ENCODE data around the gene UBE2G2.
A peak's percentile ranks its signal among the peaks of the same experiment; 100 is the strongest.

The UBE2G2 gene

DNA sequence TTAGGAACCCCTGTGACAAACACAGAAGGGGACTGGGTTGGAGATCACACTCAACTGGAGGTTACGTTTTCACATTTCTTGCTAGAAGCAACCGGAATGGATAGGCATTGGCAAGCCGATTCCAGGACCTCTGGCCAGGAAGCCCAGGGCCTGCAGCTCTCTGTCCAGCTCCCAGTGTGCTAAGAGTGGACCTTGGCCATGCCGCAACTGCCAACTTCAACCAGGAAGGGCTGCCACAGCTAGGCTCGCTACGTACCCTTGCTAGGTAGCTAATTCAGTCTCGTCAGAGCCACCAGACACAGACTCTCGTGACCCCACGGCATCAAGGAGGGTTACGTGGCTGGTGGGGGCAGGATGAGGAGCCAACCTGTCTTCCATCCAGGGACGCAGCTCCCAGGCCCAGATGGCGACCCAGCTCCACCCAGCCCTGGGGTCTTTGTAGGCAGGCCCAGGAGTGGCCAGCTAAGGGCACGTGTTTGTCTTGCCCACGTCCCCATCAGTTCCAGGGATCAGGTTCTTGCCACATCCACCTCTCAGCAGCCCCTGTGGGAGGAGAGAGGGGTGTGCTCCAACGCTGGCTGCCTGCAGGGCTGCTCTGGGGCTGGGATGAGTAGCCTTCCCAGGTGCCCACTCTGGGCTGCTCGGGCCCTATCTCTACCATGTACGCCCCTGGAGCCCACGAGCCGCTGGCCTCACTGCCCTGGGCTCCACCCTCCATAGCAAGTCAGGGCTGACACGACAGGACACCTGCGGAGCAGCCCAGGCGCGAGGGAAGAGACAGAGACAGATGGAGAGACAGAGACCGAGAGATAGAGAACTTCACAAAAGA lies 39.2 kb downstream of the UBE2G2 start:
- no peak for TF ChIP-seq CEBPB (IDR thresholded peaks at IDR 0.05)
- TF ChIP-seq TAF1 (IDR thresholded peaks at IDR 0.05; ENCODE audit: low read depth) = no peak
- no peak for TF ChIP-seq TCF12 (IDR thresholded peaks at IDR 0.05; ENCODE audit: low read depth)
- no peak for TF ChIP-seq ZBTB7A (IDR thresholded peaks at IDR 0.05; ENCODE audit: low read depth)
- no peak for TF ChIP-seq FOXM1 (IDR thresholded peaks at IDR 0.05; ENCODE audit: borderline replicate concordance, low read depth)

DNA sequence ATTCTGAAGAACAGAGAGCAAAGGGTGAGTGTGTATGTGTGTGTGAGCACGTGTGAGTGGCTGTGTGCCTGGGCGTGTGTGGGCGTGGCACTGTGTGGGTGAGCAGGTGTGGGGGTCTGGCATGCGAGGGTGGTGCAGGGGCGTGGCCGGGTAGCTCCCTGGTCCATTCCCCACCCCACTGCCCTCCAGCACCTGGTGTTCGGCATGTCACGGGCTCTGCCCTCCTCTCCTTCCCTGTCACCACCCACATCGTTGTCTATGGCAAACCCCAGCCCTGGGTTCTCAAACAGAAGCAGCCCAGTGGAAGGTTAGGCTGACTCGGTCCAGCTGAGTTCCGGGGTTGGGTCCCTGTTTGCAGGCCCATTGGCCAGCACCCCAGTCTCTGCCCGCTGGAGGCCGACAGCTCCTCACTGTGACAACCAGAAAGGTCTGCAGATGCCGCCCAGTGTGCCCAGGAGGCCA lies 39.8 kb downstream of the UBE2G2 start:
- TF ChIP-seq YY1 (IDR thresholded peaks at IDR 0.05; ENCODE audit: low read depth) = no peak
- no peak for TF ChIP-seq FOXM1 (IDR thresholded peaks at IDR 0.05; ENCODE audit: borderline replicate concordance, low read depth)
- no peak for TF ChIP-seq REST (IDR thresholded peaks at IDR 0.05; ENCODE audit: low read depth)
- TF ChIP-seq RAD21 (IDR thresholded peaks at IDR 0.05; ENCODE audit: low read depth) = no peak
- TF ChIP-seq ZBTB7A (IDR thresholded peaks at IDR 0.05; ENCODE audit: low read depth) = no peak
- TF ChIP-seq EGR1 (IDR thresholded peaks at IDR 0.05) = no peak
- TF ChIP-seq MAX (IDR thresholded peaks at IDR 0.05) = no peak
- no peak for TF ChIP-seq CEBPB (IDR thresholded peaks at IDR 0.05)

GRCh38 chr21:44761011-44761729 lies 40.5 kb downstream of the UBE2G2 start:
- TF ChIP-seq RAD21 (IDR thresholded peaks at IDR 0.05; ENCODE audit: low read depth) (peak; percentile 64), FOXM1 (IDR thresholded peaks at IDR 0.05; ENCODE audit: borderline replicate concordance, low read depth) (no peak)

GRCh38 chr21:44760376-44760775 lies 41.2 kb downstream of the UBE2G2 start:
- TF ChIP-seq CEBPB (IDR thresholded peaks at IDR 0.05) (no peak), RAD21 (IDR thresholded peaks at IDR 0.05; ENCODE audit: low read depth) (no peak)

GRCh38 chr21:44759628-44760285 lies 41.9 kb downstream of the UBE2G2 start:
- no peak for TF ChIP-seq NFIC (IDR thresholded peaks at IDR 0.05)

GRCh38 chr21:44758781-44759627 lies 42.6 kb downstream of the UBE2G2 start:
- TF ChIP-seq, protein P1, sequence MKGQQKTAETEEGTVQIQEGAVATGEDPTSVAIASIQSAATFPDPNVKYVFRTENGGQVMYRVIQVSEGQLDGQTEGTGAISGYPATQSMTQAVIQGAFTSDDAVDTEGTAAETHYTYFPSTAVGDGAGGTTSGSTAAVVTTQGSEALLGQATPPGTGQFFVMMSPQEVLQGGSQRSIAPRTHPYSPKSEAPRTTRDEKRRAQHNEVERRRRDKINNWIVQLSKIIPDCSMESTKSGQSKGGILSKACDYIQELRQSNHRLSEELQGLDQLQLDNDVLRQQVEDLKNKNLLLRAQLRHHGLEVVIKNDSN (IDR thresholded peaks at IDR 0.05) = no peak
- TF ChIP-seq ZBTB7A (IDR thresholded peaks at IDR 0.05; ENCODE audit: low read depth) (no peak), REST (IDR thresholded peaks at IDR 0.05; ENCODE audit: low read depth) (no peak), TEAD4 (IDR thresholded peaks at IDR 0.05) (no peak), EP300 (IDR thresholded peaks at IDR 0.05; ENCODE audit: borderline replicate concordance) (no peak), CREB1 (IDR thresholded peaks at IDR 0.05; ENCODE audit: low read depth) (no peak)

All from Ishikawa (cell line).